IPS-18c (cell line): Measurements from ENCODE around the gene BAD.

ENCODE experiments used
- H3K4me3 ChIP-seq: 2 replicates; pipeline ENCODE4 v1.7.0; 2013; ENCODE audit warnings: low read depth, mild to moderate bottlenecking, low read length, moderate library complexity; ENCODE audit not compliant: insufficient read depth
- H3K9me3 ChIP-seq: one replicate; pipeline ENCODE4 v1.6.1; 2013; ENCODE audit warnings: mild to moderate bottlenecking, low read length, moderate library complexity; ENCODE audit not compliant: control insufficient read depth, insufficient read depth

Gene BAD

DNA sequence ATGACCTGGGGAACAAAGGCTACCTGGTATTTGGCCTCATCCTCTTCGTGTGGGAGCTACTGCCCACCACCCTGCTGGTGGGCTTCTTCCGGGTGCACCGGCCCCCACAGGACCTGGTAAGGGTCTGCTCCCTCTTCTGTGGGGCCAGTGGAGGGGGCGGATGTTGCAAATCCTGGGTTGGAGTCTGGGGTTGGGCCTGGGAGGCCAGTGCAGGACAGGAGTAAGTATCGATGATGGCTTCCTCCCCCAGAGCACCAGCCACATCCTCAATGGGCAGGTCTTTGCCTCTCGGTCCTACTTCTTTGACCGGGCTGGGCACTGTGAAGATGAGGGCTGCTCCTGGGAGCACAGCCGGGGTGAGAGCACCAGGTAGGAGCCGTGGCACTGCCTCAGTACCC lies 3.9 kb upstream of the BAD start:
- H3K4me3 ChIP-seq, result no peak overlapping the region
- H3K9me3 ChIP-seq, result no peaks in the 10 kb centered on the region

DNA sequence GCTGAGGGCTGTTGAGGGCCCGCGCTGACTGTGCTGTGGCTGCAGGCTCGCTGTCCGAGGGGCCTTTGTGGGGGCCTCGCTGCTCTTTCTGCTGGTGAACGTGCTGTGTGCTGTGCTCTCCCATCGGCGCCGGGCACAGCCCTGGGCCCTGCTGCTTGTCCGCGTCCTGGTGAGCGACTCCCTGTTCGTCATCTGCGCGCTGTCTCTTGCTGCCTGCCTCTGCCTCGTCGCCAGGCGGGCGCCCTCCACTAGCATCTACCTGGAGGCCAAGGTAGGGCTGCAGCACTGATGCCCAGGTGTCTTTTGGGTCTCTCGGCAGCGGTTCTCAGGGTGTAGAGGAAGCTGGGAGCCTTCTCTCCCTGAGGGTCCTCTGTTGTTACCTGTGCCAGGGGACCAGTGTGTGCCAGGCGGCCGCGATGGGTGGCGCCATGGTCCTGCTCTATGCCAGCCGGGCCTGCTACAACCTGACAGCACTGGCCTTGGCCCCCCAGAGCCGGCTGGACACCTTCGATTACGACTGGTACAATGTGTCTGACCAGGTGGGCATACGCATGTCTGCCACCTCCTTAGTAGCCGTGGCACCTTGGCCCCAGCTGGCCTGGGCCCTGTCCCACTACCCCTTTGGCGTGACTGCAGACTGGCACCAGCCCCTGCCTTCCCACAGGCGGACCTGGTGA lies 3.3 kb upstream of the BAD start:
- H3K4me3 ChIP-seq, result no peak overlapping the region
- H3K9me3 ChIP-seq, result no peaks in the 10 kb centered on the region

DNA sequence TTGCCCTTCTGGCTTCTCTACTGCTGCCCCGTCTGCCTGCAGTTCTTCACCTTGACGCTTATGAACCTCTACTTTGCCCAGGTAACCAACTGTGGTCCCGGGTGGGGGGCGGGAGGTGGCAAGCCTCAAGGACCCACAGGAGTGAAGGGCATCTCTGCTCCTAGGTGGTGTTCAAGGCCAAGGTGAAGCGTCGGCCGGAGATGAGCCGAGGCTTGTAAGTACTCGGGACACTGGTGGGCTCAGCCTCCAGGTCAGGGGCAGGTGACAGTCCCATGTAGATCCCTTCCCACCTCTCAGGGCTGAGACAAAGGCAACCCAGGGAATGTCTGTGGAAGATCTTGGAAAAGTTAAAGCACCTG lies 2.3 kb upstream of the BAD start:
- Histone ChIP-seq H3K4me3 (no peak overlapping the region), H3K9me3 (no peaks in the 10 kb centered on the region)

DNA sequence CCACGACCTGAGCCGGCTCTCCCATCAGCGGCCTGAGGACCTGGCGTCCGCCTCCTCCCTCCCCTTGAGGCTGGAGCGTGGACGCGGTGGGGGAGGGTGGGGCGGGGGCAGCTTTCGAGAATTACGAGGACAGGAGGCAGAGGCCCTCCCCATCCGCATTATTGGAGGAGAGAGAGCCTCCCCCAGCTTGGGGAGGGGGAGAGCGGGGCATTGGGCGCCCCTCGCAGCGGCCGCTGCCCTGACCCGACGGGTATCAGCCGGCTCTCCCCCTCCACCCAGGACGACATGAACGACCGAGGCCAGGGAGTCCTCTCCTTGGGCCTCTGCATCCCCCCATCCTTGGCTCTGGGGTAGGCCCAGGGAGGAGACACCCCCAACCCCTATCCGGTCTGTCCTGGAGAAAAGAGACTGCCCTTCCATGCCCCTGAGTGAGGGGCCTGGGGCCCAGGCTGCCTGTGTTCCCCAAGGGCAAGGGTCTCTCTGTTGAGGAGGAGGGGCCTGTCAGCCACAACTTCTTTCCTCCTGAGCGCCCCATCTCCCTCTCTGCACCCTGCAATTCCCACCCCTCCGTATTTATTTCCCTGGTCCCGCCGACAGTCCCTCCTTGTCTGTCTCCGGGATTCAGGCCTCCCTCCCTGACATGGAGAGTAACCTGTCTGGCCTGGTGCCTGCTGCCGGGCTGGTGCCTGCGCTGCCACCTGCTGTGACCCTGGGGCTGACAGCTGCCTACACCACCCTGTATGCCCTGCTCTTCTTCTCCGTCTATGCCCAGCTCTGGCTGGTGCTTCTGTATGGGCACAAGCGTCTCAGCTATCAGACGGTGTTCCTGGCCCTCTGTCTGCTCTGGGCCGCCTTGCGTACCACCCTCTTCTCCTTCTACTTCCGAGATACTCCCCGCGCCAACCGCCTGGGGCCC lies 1.7 kb upstream of the BAD start:
- Histone ChIP-seq H3K4me3 (peak overlapping the region; percentile 84), H3K9me3 (no peaks in the 10 kb centered on the region)

DNA sequence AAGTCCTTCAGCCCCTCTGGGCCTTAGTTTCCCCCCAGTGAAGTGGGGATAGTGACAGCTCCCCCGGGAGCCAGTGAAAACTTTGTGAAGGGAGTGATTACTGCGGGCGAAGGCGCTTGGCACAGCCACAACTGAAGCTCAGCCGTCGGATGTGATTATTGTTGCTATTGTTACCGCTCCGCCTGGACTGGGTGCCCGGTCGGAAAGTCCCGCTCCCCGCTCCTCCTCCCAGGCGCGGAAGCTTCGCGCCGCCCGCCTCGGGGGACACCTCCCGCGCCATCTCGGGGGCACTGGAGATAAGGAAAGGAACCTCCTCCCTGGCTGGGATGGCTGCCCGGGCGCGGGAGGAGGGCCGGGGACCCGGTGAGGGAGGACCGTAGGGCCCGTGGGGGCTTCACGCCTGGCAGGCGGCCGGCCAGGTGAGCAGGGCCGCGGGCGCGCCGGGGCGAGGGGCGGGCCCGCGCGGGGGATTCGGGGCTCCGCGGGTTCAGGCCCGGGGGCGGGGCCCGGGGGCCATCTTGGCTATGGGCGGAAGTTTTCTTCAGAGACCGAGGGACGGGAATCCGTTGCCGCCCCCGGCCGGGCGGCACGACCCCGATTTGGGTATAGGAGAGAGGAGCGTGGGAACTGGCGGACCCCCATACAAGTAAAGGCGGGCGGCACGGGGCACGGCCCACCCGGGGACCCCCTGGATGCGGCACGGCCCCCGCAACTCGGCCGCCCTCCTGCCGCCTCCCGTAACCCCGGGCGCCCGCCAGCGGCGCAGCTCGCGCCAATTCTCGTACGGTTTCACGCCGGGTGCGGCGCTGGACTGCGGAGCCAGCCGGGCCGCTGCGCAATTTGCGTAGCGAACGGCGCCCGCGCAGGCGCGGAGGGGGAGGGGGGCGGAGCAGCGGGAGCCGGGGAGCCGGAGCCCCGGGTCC lies 758 bp upstream of the BAD start, which contains the start of gene GPR137:
Gene GPR137, plus strand, starts transcription at position 887 of the 923 bp plus-strand sequence. CDS start 677 bp downstream, outside the sequence.
- Histone ChIP-seq H3K9me3 (no peaks in the 10 kb centered on the region), H3K4me3 (peak within 1 kb of the TSS; percentile 84)

DNA sequence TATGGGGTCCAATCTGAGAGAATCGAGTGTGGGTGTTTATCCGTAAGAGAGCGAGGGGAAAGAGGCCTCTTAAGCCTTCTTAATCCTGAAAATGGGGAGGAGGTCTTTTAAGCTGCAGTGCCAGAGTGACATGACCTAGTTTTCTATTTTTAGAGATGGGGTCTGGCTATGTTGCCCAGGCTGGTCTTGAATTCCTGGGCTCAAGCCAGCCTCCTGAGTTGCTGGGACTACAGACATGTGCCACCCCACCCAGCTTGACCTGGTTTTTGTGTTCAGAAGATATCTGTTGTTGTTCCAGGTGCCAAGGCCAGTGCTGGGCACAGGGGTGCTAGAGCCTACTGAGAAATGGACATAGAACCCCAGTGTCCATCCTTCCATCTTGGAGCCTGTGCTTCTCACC lies 1.4 kb downstream of the BAD start:
- H3K4me3 ChIP-seq, result no peak overlapping the region
- H3K9me3 ChIP-seq, result no peaks in the 10 kb centered on the region

DNA sequence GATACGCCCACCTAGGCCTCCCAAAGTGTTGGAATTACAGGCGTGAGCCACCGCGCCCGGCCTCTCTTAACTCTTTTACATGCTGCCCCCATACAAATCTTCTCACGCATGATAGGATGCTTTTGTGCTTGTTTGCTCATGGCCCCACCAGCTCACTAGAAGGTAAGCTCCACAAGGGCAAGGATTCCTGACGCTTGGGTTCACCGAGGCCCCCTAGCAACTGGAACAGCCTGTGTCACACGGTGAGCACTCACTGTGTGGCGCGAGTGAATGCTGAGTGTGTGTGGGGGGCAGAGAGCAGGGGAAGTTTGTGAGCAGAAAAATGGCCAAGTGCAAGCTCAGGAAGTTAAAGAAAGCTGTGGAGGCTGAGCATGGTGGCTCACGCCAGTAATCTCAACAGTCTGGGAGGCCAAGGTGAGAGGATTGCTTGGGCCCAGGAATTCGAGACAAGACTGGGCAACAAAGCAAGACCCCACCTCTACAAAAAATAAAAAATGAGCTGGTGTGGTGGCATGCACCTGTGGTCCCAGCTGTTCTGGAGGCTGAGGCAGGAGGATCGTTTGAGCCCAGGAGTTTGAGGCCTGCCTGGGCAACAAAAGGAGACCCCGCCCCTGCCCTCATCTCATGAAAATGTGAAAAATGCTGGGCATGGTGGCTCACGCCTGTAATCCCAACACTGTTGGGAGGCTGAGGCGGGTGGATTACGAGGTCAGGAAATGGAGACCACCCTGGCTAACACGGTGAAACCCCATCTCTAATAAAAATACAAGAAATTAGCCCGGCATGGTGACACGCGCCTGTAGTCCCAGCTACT lies 2.3 kb downstream of the BAD start:
- no peak overlapping the region; the same call in 1 of the 2 replicates for H3K4me3 ChIP-seq
- no peaks in the 10 kb centered on the region for H3K9me3 ChIP-seq

DNA sequence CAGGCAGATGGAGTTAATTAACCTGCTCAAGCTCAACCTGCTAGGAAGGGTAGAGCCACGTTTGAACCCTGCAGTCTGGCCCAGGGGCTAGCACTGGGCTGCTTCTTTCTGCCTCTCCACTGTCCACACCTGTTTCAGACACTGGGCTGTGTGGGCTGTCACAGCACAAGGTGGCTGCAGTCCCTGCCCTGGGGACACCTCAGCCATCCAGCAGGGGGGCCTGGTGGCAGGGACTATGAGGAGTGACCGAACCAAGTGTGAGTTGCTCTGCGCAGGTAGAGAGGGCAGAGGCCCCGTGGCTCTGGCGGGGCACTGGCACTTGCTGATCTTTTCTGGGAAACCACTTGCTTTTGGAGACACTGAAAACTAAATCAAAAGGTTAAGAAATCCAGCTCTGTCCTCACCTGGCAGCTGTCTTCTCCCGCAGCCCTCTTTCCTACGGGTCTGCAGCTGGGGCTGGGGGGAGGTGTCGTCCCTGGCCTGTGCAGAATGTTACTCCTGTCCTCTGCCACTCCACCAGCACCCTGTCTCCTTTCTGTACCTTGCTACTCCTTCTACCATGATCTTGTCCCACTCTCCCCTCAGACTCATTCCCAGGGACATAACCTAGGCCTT lies 5.8 kb downstream of the BAD start:
- Histone ChIP-seq H3K4me3 (no peak overlapping the region), H3K9me3 (no peaks in the 10 kb centered on the region)

DNA sequence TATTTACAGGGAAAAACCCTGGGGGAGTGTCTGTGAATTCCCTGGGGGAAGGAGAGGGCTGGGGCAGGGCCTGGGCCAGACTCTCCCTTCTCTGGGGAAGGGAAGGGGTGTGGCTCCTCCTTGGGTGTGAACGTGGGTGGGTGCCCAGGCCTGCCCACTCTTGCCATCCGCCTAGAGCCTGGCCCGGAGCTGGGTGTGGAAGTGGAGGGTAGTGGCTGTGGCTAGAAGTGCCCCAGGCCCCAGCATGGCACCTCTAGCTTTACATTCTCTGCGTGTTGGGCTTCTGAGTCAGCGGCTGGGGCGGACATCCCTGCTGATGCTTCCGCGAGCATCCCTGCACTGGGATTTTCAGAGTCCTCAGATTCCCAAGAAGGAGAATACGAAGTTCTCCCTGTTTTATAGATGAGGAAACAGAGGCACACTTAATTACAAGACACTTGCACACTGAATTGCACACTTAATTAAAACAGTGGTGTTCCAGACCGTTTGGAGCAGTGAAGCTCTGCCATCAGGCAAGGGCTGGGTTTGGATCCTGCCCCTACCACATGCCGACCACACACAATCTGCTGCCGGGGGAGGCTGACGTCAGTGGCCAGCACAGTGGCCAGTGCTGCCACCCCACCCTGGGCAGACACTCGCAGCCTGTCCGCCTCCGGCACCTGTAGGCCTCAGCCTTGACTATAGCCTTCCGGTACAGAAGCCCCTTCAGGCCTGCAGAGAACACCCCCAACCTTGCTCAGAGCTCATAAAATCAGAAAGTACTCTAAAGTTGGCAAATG lies 7.6 kb downstream of the BAD start:
- Histone ChIP-seq H3K9me3 (no peaks in the 10 kb centered on the region), H3K4me3 (no peak overlapping the region)

DNA sequence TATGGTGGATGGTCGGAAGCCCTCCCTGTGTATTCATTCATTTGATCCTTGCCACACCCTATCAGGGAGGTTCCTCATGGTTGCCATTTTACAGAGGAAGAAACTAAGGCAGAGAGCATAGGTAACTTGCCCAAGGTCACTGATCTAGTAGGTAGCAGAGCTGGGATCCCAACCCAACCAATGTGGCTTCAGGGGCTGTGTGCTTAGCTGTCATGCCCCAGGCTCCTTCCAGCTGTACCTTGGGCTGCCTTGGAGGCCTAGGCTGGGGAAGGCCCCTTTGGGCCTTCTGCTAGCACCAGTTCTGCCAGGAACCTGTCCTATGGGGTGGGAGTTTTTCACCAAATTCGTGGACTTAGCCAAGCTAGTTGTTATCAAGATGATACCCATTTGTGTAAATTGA lies 8.6 kb downstream of the BAD start:
- Histone ChIP-seq H3K9me3 (no peaks in the 10 kb centered on the region), H3K4me3 (no peak overlapping the region)

DNA sequence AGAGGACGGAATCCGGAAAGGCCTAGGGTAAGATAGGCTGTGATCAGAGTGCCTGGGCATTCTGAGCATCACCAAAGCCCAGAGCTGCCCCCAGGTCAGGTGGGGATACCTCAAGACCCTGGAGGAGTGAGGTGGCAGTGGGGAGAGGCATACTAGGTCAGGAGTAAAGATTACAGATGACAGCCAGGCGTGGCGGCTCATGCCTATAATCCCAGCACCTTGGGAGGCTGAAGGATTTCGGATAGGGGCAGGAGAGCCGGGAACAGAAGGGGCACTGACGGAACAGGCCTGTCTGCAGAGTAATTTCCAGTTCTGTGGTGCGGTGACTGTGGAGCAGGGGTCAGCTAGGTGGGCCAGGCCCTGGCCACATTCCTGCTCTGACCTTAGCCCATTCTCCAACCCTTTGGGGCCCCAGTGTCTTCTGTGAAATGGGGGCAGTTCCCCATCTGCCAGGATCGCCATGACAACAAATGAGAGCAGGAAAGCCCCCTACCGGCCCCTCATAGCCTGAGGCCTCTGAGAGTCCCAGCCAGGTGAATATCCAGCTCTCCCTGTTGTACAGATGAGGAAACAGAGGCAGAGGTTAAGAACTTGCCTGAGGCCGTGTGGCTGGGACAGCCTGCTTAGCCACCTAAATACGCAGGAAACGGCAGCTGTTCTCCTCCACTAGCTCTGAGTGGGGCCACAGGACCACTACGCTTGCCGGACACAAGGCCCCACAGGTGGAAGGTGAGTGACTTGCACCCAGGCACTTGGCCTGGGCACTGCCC lies 9.2 kb downstream of the BAD start:
- Histone ChIP-seq H3K9me3 (no peaks in the 10 kb centered on the region), H3K4me3 (no peak overlapping the region)

DNA sequence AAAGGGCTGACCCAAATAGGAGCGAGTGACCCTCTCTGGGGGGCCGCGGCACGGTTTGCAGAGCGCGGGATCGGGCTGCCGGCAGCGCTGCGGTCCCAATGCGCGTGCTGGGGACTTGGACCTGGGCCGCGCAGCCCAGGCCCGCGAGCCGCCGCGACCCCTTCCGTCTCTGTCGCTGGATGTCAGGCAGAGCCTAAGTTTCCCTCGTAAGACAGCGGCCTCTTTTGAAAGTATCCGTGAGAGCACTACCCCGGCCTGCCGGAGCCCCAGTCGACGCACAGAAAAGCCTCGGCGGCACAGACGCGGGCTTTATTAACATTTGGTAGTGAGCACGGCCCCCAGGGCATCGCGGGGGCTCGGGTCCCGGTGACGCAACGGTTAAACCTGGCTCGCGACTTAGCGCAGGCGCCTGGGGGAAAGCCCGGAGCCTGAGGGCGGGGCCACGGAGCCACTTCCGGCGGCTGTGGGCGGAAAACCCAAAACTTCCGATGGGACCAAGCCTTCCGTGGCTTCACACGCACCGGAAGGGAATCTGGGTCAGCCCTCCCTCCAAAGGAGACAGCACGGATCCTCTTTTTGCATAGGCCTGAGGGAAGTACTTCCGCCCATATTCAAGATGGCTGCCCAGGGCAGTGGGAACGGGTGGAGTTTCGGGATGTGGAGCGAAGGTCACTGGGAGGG lies 14.8 kb downstream of the BAD start:
- Histone ChIP-seq H3K4me3 (peak overlapping the region; percentile 87), H3K9me3 (no peaks in the 10 kb centered on the region)

DNA sequence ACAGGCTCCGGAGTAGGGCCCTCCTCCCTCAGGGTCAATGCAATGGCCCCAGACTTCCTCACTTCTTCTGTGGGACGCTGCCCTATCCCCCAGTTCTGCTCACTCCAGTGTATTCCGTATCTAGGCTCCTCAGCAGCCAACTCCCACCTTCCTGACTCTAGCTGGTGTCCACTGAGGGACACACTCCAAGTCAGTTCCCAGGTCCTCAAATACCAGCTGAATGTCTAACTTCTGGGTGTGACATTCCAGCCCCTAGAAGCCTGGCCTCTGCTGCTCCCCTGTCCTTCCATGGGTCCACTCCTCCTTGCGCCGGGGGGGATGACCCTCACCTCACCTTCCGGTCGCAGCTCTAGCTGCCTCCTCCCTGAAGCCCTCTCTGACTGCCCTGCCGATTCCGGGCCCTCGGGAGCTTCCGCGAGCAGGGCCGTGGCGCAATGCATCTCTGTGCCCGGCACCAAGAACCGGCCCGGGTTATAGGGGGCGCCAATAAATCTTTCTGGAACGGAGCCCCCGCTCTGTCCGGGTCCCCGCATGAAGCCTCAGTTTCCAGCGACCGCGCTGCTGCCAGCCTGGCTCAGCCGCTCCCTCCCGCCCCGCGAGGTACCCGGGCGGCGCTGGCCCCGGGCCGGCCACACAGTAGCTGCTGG lies 15.4 kb downstream of the BAD start:
- H3K4me3 ChIP-seq, result peak overlapping the region; percentile 87
- H3K9me3 ChIP-seq, result no peaks in the 10 kb centered on the region
